ENCODE results near the gene GLB1L3. TPM values are rescaled to one million over a fixed set of nuclear protein-coding genes. Genes with fewer than 3 reads are reported as not detected.

The GLB1L3 gene
- total RNA-seq, 1 experiment from 2014 or later = not detected

- no peak for DNase-seq
- H3K4me1 ChIP-seq = no peaks in the 10 kb centered on the region
- POLR2A ChIA-PET = no interaction called here
- H3K27me3 ChIP-seq (replicated peaks; ENCODE audit: control insufficient read depth, insufficient read depth, low read length) = no peaks in the 10 kb centered on the region; the same call in 1 of the 2 replicates
- H3K4me1 Mint-ChIP-seq (ENCODE audit: low read depth, unreplicated experiment) = peaks cover under 1% of the 10 kb centered on the region
- no peak overlapping the region for H3K4me3 ChIP-seq (ENCODE audit: low read depth, low read length)
- H3K27ac Mint-ChIP-seq (ENCODE audit: unreplicated experiment) = no peak overlapping the region
- peaks cover 3% of the 10 kb centered on the region for H3K9me3 Mint-ChIP-seq (ENCODE audit: unreplicated experiment)
- intact Hi-C loops (cut with micrococcal nuclease; ENCODE audit: unreplicated experiment) = no loop called here
- TF ChIP-seq CTCF (IDR thresholded peaks at IDR 0.05; ENCODE audit: insufficient read depth in 1 of 2, low read depth in 1 of 2, low read length in 1 of 2, severe bottlenecking in 1 of 2, unreplicated experiment in 1 of 2) = no peak
- H3K4me3 Mint-ChIP-seq (ENCODE audit: unreplicated experiment) = no peak overlapping the region
- BruUV-seq (replicated peaks) = no TSS peak
- H3K36me3 ChIP-seq (ENCODE audit: control insufficient read depth, insufficient read depth, low read length) = no peaks in the 10 kb centered on the region
- H3K36me3 Mint-ChIP-seq (ENCODE audit: insufficient read depth, unreplicated experiment) = no peaks in the 10 kb centered on the region
- CTCF ChIA-PET = no interaction called here
- H3K9me3 ChIP-seq = 0 out of 2 replicates have a peak, but pooled peaks cover 2% of the 10 kb centered on the region
- H3K27me3 Mint-ChIP-seq (ENCODE audit: insufficient read depth, unreplicated experiment) = peaks cover 26% of the 10 kb centered on the region
These were observed 36.0 kb downstream of the GLB1L3 start for GRCh38 chr11:134312223-134312622.

- H3K4me3 ChIP-seq (ENCODE audit: low read depth, low read length) = no peak overlapping the region
- no peak overlapping the region for H3K27ac Mint-ChIP-seq (ENCODE audit: unreplicated experiment)
- no peak overlapping the region for H3K4me3 Mint-ChIP-seq (ENCODE audit: unreplicated experiment)
- peaks cover 30% of the 10 kb centered on the region for H3K27me3 Mint-ChIP-seq (ENCODE audit: insufficient read depth, unreplicated experiment)
- DNase-seq = no peak
- POLR2A ChIA-PET = no interaction called here
- no TSS peak for BruUV-seq (replicated peaks)
- H3K9me3 Mint-ChIP-seq (ENCODE audit: unreplicated experiment) = peaks cover 9% of the 10 kb centered on the region
- no peaks in the 10 kb centered on the region for H3K36me3 ChIP-seq (ENCODE audit: control insufficient read depth, insufficient read depth, low read length)
- no peaks in the 10 kb centered on the region for H3K4me1 Mint-ChIP-seq (ENCODE audit: low read depth, unreplicated experiment)
- TF ChIP-seq CTCF (IDR thresholded peaks at IDR 0.05; ENCODE audit: insufficient read depth in 1 of 2, low read depth in 1 of 2, low read length in 1 of 2, severe bottlenecking in 1 of 2, unreplicated experiment in 1 of 2) = no peak
- no peaks in the 10 kb centered on the region for H3K36me3 Mint-ChIP-seq (ENCODE audit: insufficient read depth, unreplicated experiment)
- H3K4me1 ChIP-seq = no peaks in the 10 kb centered on the region
- H3K27me3 ChIP-seq (replicated peaks; ENCODE audit: control insufficient read depth, insufficient read depth, low read length) = no peaks in the 10 kb centered on the region
- peaks cover 8% of the 10 kb centered on the region; the same call in 1 of the 2 replicates for H3K9me3 ChIP-seq
- intact Hi-C loops (cut with micrococcal nuclease; ENCODE audit: unreplicated experiment) = no loop called here
- CTCF ChIA-PET = no interaction called here
These were observed 36.6 kb downstream of the GLB1L3 start for GRCh38 chr11:134312807-134313206.

GRCh38 chr11:134313379-134313778 lies 37.2 kb downstream of the GLB1L3 start:
- no TSS peak for BruUV-seq (replicated peaks)
- H3K36me3 ChIP-seq (ENCODE audit: control insufficient read depth, insufficient read depth, low read length) = no peaks in the 10 kb centered on the region
- no peak for DNase-seq
- no peaks in the 10 kb centered on the region for H3K4me1 Mint-ChIP-seq (ENCODE audit: low read depth, unreplicated experiment)
- H3K4me3 ChIP-seq (ENCODE audit: low read depth, low read length) = no peak overlapping the region
- peaks cover 10% of the 10 kb centered on the region; the same call in 1 of the 2 replicates for H3K9me3 ChIP-seq
- peaks cover 13% of the 10 kb centered on the region for H3K9me3 Mint-ChIP-seq (ENCODE audit: unreplicated experiment)
- POLR2A ChIA-PET = no interaction called here
- H3K27me3 ChIP-seq (replicated peaks; ENCODE audit: control insufficient read depth, insufficient read depth, low read length) = no peaks in the 10 kb centered on the region
- intact Hi-C loops (cut with micrococcal nuclease; ENCODE audit: unreplicated experiment) = no loop called here
- no peak overlapping the region for H3K27ac Mint-ChIP-seq (ENCODE audit: unreplicated experiment)
- H3K36me3 Mint-ChIP-seq (ENCODE audit: insufficient read depth, unreplicated experiment) = no peaks in the 10 kb centered on the region
- H3K27me3 Mint-ChIP-seq (ENCODE audit: insufficient read depth, unreplicated experiment) = peaks cover 31% of the 10 kb centered on the region
- H3K4me3 Mint-ChIP-seq (ENCODE audit: unreplicated experiment) = no peak overlapping the region
- TF ChIP-seq CTCF (IDR thresholded peaks at IDR 0.05; ENCODE audit: insufficient read depth in 1 of 2, low read depth in 1 of 2, low read length in 1 of 2, severe bottlenecking in 1 of 2, unreplicated experiment in 1 of 2) = no peak
- CTCF ChIA-PET = no interaction called here
- H3K4me1 ChIP-seq = no peaks in the 10 kb centered on the region

All from Caco-2 (cell line).